H9 (cell line): ENCODE results near the gene PLPP2. TPM values are rescaled to one million over a fixed set of nuclear protein-coding genes. Genes with fewer than 3 reads are reported as not detected.

Experiments
- DNase-seq: peaks from one replicate; pipeline ENCODE4 v3.0.0-alpha.2; 2017
- H2AFZ ChIP-seq: one replicate; pipeline ENCODE4 v1.6.1; 2013; ENCODE audit warnings: mild to moderate bottlenecking, low read length, control low read depth, moderate library complexity
- H2AK5ac ChIP-seq: 2 replicates; pipeline ENCODE4 v1.6.1; 2013; ENCODE audit warnings: low read length, control low read depth, mixed read lengths; ENCODE audit not compliant: insufficient read length
- H2BK120ac ChIP-seq: one replicate; pipeline ENCODE4 v1.6.1; 2013; ENCODE audit warnings: low read depth, mild to moderate bottlenecking, low read length, control low read depth, inconsistent platforms; ENCODE audit not compliant: poor library complexity, severe bottlenecking
- H2BK12ac ChIP-seq: 2 replicates; pipeline ENCODE4 v1.6.1; 2013; ENCODE audit warnings: low read length, control low read depth, mixed read lengths, low read depth; ENCODE audit not compliant: insufficient read length
- H2BK15ac ChIP-seq: 2 replicates; pipeline ENCODE4 v1.6.1; 2013; ENCODE audit warnings: low read depth, low read length, control low read depth
- H2BK20ac ChIP-seq: one replicate; pipeline ENCODE4 v1.6.1; 2013; ENCODE audit warnings: low read depth, mild to moderate bottlenecking, low read length, control low read depth, inconsistent platforms; ENCODE audit not compliant: poor library complexity, severe bottlenecking
- H2BK5ac ChIP-seq: 2 replicates; pipeline ENCODE4 v1.6.1; 2013; ENCODE audit warnings: low read length, control low read depth, mixed read lengths; ENCODE audit not compliant: insufficient read length
- H3K14ac ChIP-seq: 2 replicates; pipeline ENCODE4 v1.6.1; 2013; ENCODE audit warnings: low read length, control low read depth; ENCODE audit not compliant: insufficient read depth
- H3K18ac ChIP-seq: 2 replicates; pipeline ENCODE4 v1.6.1; 2013; ENCODE audit warnings: low read depth, mild to moderate bottlenecking, mixed read lengths, low read length, control low read depth; ENCODE audit not compliant: insufficient read length
- H3K23ac ChIP-seq: 2 replicates; pipeline ENCODE4 v1.6.1; 2013; ENCODE audit warnings: low read length, control low read depth, mixed read lengths, low read depth; ENCODE audit not compliant: insufficient read length
- H3K23me2 ChIP-seq: 2 replicates; pipeline ENCODE4 v1.6.1; 2013; ENCODE audit warnings: low read depth, mild to moderate bottlenecking, mixed read lengths, low read length, control low read depth; ENCODE audit not compliant: insufficient read length, poor library complexity, severe bottlenecking
- H3K27ac ChIP-seq: 2 replicates; pipeline ENCODE4 v1.5.1; 2013; ENCODE audit warnings: low read length, control low read depth, mixed read lengths, low read depth; ENCODE audit not compliant: insufficient read length
- H3K27me3 ChIP-seq: 2 replicates; pipeline ENCODE4 v1.6.1; 2013; ENCODE audit warnings: low read length, control low read depth, inconsistent platforms; ENCODE audit not compliant: insufficient read depth
- H3K4ac ChIP-seq: 2 replicates; pipeline ENCODE4 v1.6.1; 2013; ENCODE audit warnings: low read depth, mild to moderate bottlenecking, control low read depth, inconsistent platforms, low read length, moderate library complexity
- H3K4me1 ChIP-seq: 2 replicates; pipeline ENCODE4 v1.6.1; 2013; ENCODE audit warnings: low read length, control low read depth, inconsistent platforms; ENCODE audit not compliant: insufficient read depth
- H3K4me2 ChIP-seq: 2 replicates; pipeline ENCODE4 v1.6.1; 2013; ENCODE audit warnings: low read length, control low read depth, mixed read lengths; ENCODE audit not compliant: insufficient read length, insufficient read depth
- H3K56ac ChIP-seq: 2 replicates; pipeline ENCODE4 v1.6.1; 2013; ENCODE audit warnings: low read depth, mild to moderate bottlenecking, mixed read lengths, low read length, control low read depth; ENCODE audit not compliant: insufficient read length
- H3K79me1 ChIP-seq: 2 replicates; pipeline ENCODE4 v1.6.1; 2013; ENCODE audit warnings: low read depth, mild to moderate bottlenecking, moderate library complexity, low read length, control low read depth, inconsistent platforms; ENCODE audit not compliant: insufficient read depth, poor library complexity, severe bottlenecking
- H3K79me2 ChIP-seq: 2 replicates; pipeline ENCODE4 v1.6.1; 2013; ENCODE audit warnings: low read length, control low read depth, inconsistent platforms; ENCODE audit not compliant: insufficient read depth
- H3K9ac ChIP-seq: 2 replicates; pipeline ENCODE4 v1.6.1; 2013; ENCODE audit warnings: low read length, control low read depth, mixed read lengths; ENCODE audit not compliant: insufficient read length; ENCODE audit errors: extremely low read depth
- H3K9me3 ChIP-seq: one replicate; pipeline ENCODE4 v1.6.1; 2013; ENCODE audit warnings: low read depth, low read length, inconsistent platforms; ENCODE audit not compliant: control insufficient read depth
- H3T11ph ChIP-seq: one replicate; pipeline ENCODE4 v1.6.1; 2013; ENCODE audit warnings: mild to moderate bottlenecking, low read length, control low read depth, inconsistent platforms
- H4K20me1 ChIP-seq: one replicate; pipeline ENCODE4 v1.6.1; 2013; ENCODE audit not compliant: control insufficient read depth, insufficient read length, insufficient read depth
- H4K5ac ChIP-seq: 2 replicates; pipeline ENCODE4 v1.6.1; 2013; ENCODE audit warnings: low read depth, mild to moderate bottlenecking, mixed read lengths, low read length, control low read depth; ENCODE audit not compliant: insufficient read length
- H4K8ac ChIP-seq: replicated peaks from 2 replicates; pipeline ENCODE4 v1.6.1; 2013; ENCODE audit warnings: low read length, control low read depth, mixed read lengths, low read depth; ENCODE audit not compliant: insufficient read length
- H4K91ac ChIP-seq: 2 replicates; pipeline ENCODE4 v1.6.1; 2013; ENCODE audit warnings: low read depth, mild to moderate bottlenecking, moderate library complexity, mixed read lengths, low read length, control low read depth; ENCODE audit not compliant: insufficient read length
- H3K27ac Mint-ChIP-seq, 3 experiments: 2 replicates in 2 of 3; 3 replicates in 1 of 3; pipeline ENCODE4 v1.8.0; 2020 to 2021; ENCODE audit warnings: mixed read lengths in 3 of 3, mild to moderate bottlenecking in 1 of 3, moderate library complexity in 1 of 3
- H3K27me3 Mint-ChIP-seq: 2 replicates; pipeline ENCODE4 v1.8.0; 2021; ENCODE audit warnings: low read depth, mild to moderate bottlenecking, moderate library complexity, mixed read lengths
- H3K36me3 Mint-ChIP-seq, 3 experiments: 2 replicates in 2 of 3; 3 replicates in 1 of 3; pipeline ENCODE4 v1.8.0; 2020 to 2021; ENCODE audit warnings: low read depth in 3 of 3, mixed read lengths in 3 of 3; ENCODE audit not compliant: insufficient read depth in 1 of 3
- H3K4me1 Mint-ChIP-seq, 2 experiments: 2 replicates each; pipeline ENCODE4 v1.8.0; 2020; ENCODE audit warnings: mixed read lengths in 2 of 2
- H3K4me3 Mint-ChIP-seq, 2 experiments: 2 replicates in 1 of 2; 3 replicates in 1 of 2; pipeline ENCODE4 v1.8.0; 2020 to 2021; ENCODE audit warnings: mild to moderate bottlenecking in 2 of 2, mixed read lengths in 2 of 2, moderate library complexity in 1 of 2
- H3K9me3 Mint-ChIP-seq, 2 experiments: 2 replicates in 1 of 2; 3 replicates in 1 of 2; pipeline ENCODE4 v1.8.0; 2020; ENCODE audit warnings: mild to moderate bottlenecking in 2 of 2, mixed read lengths in 2 of 2, moderate library complexity in 1 of 2
- CTCF ChIP-seq: fragments of 200-600 bp; sonication (generic); conservative IDR thresholded peaks from 3 replicates; pipeline ENCODE4 v1.8.0; 2021; ENCODE audit warnings: antibody characterized with exemption, mild to moderate bottlenecking
- WGBS: extraction: QIAGEN DNeasy Blood & Tissue Kit; methylation state at CpG from one replicate; pipeline ENCODE4 v1.1.7; 2013; ENCODE audit warnings: missing lambda C conversion rate, low lambda C conversion rate, mixed read lengths; ENCODE audit not compliant: insufficient read length; ENCODE audit errors: extremely low coverage; 5-methylcytosine and 5-hydroxymethylcytosine counted together
- total RNA-seq: library from RNA; stranded (reverse); gene quantifications from 2 replicates; pipeline ENCODE4 v1.2.1, GENCODE V29; 2021

PLPP2 gene
- total RNA-seq, 1 experiment from 2014 or later: 143 TPM

GRCh38 chr19:307111-307531, 15.9 kb upstream of the PLPP2 start:
- no peak overlapping the region for H2BK5ac ChIP-seq
- H2BK120ac ChIP-seq: no peak overlapping the region
- H3K23ac ChIP-seq: no peak overlapping the region
- no peak overlapping the region for H4K91ac ChIP-seq
- DNase-seq: no peak
- no peak overlapping the region for H3K18ac ChIP-seq
- H3K9me3 ChIP-seq: no peaks in the 10 kb centered on the region
- no peak overlapping the region for H2BK12ac ChIP-seq
- no peak overlapping the region for H4K8ac ChIP-seq
- no peaks in the 10 kb centered on the region for H3K23me2 ChIP-seq
- H3K27me3 Mint-ChIP-seq: no peaks in the 10 kb centered on the region
- no peak for TF ChIP-seq CTCF
- no peak overlapping the region for H3T11ph ChIP-seq
- peaks cover 28 to 50% (median 45%) of the 10 kb centered on the region in 3 experiments; a peak in 6 of 7 replicates for H3K36me3 Mint-ChIP-seq
- H2AK5ac ChIP-seq: no peak overlapping the region
- WGBS: no CpG with 5 or more reads among the region's 26 CpGs
- H2BK15ac ChIP-seq: no peak overlapping the region
- H2AFZ ChIP-seq: no peak overlapping the region
- H4K5ac ChIP-seq: no peak overlapping the region
- no peak overlapping the region for H3K4ac ChIP-seq
- no peak overlapping the region for H3K56ac ChIP-seq
- H3K27me3 ChIP-seq: no peaks in the 10 kb centered on the region
- no peaks in the 10 kb centered on the region for H3K4me1 ChIP-seq
- no peaks in the 10 kb centered on the region for H4K20me1 ChIP-seq
- no peak overlapping the region for H3K14ac ChIP-seq
- H3K9me3 Mint-ChIP-seq: no peaks in the 10 kb centered on the region
- no peaks in the 10 kb centered on the region for H3K4me1 Mint-ChIP-seq
- H3K4me2 ChIP-seq: no peak overlapping the region
- H3K79me1 ChIP-seq: no peaks in the 10 kb centered on the region
- H3K27ac Mint-ChIP-seq: no peak overlapping the region
- no peaks in the 10 kb centered on the region for H3K79me2 ChIP-seq
- H2BK20ac ChIP-seq: no peak overlapping the region
- no peak overlapping the region for H3K9ac ChIP-seq
- H3K4me3 Mint-ChIP-seq: no peak overlapping the region
- H3K27ac ChIP-seq: no peak overlapping the region
